ENCODE data around the gene PSME1. TPM values are rescaled to one million over a fixed set of nuclear protein-coding genes. Genes with fewer than 3 reads are reported as not detected.

PSME1 gene
- total and polyA plus RNA-seq, 2 experiments from 2014 or later, result 61.1 to 215 TPM

DNA sequence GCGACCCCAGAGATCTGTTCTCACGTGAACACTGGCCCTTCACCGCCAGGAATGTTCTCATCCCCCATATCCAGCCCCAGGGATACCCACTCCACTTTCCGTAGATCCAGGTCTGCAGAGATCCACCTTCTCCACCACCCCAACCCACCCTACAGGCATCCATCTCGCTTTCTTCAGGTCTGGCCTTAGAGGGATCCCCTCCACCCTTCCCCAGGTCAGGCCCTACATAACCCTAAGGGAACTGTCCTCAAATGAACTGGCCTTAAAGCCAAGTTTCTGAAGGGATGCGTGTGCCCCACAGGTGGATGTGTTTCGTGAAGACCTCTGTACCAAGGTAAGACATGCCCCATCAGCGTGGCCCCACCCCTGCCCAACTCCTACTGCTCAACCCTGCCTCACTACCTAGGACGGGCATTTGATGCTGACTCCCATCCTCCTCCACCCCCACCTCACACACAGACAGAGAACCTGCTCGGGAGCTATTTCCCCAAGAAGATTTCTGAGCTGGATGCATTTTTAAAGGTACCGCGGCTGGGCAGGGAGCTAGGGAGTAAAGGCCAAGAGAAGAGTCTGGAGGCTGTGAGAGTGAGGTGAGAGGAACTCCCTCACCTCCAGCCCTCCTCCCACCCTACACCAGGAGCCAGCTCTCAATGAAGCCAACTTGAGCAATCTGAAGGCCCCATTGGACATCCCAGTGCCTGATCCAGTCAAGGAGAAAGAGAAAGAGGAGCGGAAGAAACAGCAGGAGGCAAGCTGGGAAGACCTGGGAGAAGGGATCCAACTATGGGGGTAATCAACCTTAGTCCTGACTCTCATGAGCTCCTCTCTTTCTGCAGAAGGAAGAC, 912 bp downstream of the PSME1 start:
- H3F3A ChIP-seq (replicated peaks; ENCODE audit: low read depth), result peaks cover 25% of the 10 kb centered on the region
- Mint-ChIP-seq H3K27me3 (ENCODE audit: insufficient read depth, low read depth, poor library complexity) (peaks cover 25% of the 10 kb centered on the region), H3K4me3 (peak overlapping the region; percentile 79), H3K4me1 (peaks cover 43% of the 10 kb centered on the region), H3K27ac (no peak overlapping the region), H3K36me3 (ENCODE audit: low read depth) (peaks cover 33% of the 10 kb centered on the region), H3K9me3 (no peaks in the 10 kb centered on the region)
- H3K4me2 ChIP-seq, result peak overlapping the region; percentile 87
- H3K36me3 ChIP-seq (ENCODE audit: insufficient read depth), result peaks cover 14% of the 10 kb centered on the region; the same call in 1 of the 2 replicates
- no peaks in the 10 kb centered on the region for H3K9me2 ChIP-seq (ENCODE audit: insufficient read depth)
- H3K4me3 ChIP-seq, result peak overlapping the region; percentile 96
- H3K4me1 ChIP-seq (ENCODE audit: insufficient read depth), result peaks cover 19% of the 10 kb centered on the region
- H4K20me1 ChIP-seq (replicated peaks; ENCODE audit: insufficient read depth), result peaks cover 9% of the 10 kb centered on the region
- no peak overlapping the region for H3K27ac ChIP-seq (ENCODE audit: low read depth)
- H3K27me3 ChIP-seq (ENCODE audit: insufficient read depth), result no peaks in the 10 kb centered on the region
- H3K79me2 ChIP-seq (replicated peaks; ENCODE audit: insufficient read depth), result peaks cover 20% of the 10 kb centered on the region
- ATAC-seq (no peak), DNase-seq (ENCODE audit: low spot score) (peak; percentile 13)
- TF ChIP-seq STAT1 (IDR thresholded peaks at IDR 0.05; ENCODE audit: unreplicated experiment) (no peak), ZNF114 (CRISPR knock-in tag; IDR thresholded peaks at IDR 0.05) (no peak)
- TF ChIP-seq, protein P1, sequence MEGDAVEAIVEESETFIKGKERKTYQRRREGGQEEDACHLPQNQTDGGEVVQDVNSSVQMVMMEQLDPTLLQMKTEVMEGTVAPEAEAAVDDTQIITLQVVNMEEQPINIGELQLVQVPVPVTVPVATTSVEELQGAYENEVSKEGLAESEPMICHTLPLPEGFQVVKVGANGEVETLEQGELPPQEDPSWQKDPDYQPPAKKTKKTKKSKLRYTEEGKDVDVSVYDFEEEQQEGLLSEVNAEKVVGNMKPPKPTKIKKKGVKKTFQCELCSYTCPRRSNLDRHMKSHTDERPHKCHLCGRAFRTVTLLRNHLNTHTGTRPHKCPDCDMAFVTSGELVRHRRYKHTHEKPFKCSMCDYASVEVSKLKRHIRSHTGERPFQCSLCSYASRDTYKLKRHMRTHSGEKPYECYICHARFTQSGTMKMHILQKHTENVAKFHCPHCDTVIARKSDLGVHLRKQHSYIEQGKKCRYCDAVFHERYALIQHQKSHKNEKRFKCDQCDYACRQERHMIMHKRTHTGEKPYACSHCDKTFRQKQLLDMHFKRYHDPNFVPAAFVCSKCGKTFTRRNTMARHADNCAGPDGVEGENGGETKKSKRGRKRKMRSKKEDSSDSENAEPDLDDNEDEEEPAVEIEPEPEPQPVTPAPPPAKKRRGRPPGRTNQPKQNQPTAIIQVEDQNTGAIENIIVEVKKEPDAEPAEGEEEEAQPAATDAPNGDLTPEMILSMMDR (conservative IDR thresholded peaks at IDR 0.05; ENCODE audit: low read depth in 2 of 2), result no peak
- TF ChIP-seq, protein P2, sequence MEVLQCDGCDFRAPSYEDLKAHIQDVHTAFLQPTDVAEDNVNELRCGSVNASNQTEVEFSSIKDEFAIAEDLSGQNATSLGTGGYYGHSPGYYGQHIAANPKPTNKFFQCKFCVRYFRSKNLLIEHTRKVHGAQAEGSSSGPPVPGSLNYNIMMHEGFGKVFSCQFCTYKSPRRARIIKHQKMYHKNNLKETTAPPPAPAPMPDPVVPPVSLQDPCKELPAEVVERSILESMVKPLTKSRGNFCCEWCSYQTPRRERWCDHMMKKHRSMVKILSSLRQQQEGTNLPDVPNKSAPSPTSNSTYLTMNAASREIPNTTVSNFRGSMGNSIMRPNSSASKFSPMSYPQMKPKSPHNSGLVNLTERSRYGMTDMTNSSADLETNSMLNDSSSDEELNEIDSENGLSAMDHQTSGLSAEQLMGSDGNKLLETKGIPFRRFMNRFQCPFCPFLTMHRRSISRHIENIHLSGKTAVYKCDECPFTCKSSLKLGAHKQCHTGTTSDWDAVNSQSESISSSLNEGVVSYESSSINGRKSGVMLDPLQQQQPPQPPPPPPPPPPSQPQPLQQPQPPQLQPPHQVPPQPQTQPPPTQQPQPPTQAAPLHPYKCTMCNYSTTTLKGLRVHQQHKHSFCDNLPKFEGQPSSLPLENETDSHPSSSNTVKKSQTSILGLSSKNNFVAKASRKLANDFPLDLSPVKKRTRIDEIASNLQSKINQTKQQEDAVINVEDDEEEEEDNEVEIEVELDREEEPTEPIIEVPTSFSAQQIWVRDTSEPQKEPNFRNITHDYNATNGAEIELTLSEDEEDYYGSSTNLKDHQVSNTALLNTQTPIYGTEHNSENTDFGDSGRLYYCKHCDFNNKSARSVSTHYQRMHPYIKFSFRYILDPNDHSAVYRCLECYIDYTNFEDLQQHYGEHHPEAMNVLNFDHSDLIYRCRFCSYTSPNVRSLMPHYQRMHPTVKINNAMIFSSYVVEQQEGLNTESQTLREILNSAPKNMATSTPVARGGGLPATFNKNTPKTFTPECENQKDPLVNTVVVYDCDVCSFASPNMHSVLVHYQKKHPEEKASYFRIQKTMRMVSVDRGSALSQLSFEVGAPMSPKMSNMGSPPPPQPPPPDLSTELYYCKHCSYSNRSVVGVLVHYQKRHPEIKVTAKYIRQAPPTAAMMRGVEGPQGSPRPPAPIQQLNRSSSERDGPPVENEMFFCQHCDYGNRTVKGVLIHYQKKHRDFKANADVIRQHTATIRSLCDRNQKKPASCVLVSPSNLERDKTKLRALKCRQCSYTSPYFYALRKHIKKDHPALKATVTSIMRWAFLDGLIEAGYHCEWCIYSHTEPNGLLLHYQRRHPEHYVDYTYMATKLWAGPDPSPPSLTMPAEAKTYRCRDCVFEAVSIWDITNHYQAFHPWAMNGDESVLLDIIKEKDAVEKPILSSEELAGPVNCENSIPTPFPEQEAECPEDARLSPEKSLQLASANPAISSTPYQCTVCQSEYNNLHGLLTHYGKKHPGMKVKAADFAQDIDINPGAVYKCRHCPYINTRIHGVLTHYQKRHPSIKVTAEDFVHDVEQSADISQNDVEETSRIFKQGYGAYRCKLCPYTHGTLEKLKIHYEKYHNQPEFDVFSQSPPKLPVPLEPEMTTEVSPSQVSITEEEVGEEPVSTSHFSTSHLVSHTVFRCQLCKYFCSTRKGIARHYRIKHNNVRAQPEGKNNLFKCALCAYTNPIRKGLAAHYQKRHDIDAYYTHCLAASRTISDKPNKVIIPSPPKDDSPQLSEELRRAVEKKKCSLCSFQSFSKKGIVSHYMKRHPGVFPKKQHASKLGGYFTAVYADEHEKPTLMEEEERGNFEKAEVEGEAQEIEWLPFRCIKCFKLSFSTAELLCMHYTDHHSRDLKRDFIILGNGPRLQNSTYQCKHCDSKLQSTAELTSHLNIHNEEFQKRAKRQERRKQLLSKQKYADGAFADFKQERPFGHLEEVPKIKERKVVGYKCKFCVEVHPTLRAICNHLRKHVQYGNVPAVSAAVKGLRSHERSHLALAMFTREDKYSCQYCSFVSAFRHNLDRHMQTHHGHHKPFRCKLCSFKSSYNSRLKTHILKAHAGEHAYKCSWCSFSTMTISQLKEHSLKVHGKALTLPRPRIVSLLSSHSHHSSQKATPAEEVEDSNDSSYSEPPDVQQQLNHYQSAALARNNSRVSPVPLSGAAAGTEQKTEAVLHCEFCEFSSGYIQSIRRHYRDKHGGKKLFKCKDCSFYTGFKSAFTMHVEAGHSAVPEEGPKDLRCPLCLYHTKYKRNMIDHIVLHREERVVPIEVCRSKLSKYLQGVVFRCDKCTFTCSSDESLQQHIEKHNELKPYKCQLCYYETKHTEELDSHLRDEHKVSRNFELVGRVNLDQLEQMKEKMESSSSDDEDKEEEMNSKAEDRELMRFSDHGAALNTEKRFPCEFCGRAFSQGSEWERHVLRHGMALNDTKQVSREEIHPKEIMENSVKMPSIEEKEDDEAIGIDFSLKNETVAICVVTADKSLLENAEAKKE (CRISPR knock-in tag; IDR thresholded peaks at IDR 0.05), result no peak
- TF ChIP-seq, protein P3, sequence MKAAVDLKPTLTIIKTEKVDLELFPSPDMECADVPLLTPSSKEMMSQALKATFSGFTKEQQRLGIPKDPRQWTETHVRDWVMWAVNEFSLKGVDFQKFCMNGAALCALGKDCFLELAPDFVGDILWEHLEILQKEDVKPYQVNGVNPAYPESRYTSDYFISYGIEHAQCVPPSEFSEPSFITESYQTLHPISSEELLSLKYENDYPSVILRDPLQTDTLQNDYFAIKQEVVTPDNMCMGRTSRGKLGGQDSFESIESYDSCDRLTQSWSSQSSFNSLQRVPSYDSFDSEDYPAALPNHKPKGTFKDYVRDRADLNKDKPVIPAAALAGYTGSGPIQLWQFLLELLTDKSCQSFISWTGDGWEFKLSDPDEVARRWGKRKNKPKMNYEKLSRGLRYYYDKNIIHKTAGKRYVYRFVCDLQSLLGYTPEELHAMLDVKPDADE (IDR thresholded peaks at IDR 0.05), result no peak
- no peak overlapping the region for H2AFZ ChIP-seq
